Thyroid gland (tissue), 4 donors: Measurements from ENCODE around the gene HRAS.

ENCODE experiments used
- POLR2A ChIP-seq, 2 donors: fragments of 450-650 bp; IDR thresholded peaks; one replicate each; pipeline ENCODE4 v1.6.1; 2017; ENCODE audit warnings: antibody characterized with exemption in 2 of 2, mild to moderate bottlenecking in 2 of 2, moderate library complexity in 1 of 2
- TF ChIP-seq, protein P1 (sequence below), 6 experiments: fragments of 200-600 bp in 3 of 6; fragments of 450-650 bp in 3 of 6; sonication (generic) in 3 of 6; IDR thresholded peaks; one replicate each; pipeline ENCODE4 v1.5.1; 2016 to 2019; ENCODE audit warnings: antibody characterized with exemption in 6 of 6, mild to moderate bottlenecking in 2 of 6, inconsistent platforms in 1 of 6, moderate library complexity in 1 of 6

DNA sequence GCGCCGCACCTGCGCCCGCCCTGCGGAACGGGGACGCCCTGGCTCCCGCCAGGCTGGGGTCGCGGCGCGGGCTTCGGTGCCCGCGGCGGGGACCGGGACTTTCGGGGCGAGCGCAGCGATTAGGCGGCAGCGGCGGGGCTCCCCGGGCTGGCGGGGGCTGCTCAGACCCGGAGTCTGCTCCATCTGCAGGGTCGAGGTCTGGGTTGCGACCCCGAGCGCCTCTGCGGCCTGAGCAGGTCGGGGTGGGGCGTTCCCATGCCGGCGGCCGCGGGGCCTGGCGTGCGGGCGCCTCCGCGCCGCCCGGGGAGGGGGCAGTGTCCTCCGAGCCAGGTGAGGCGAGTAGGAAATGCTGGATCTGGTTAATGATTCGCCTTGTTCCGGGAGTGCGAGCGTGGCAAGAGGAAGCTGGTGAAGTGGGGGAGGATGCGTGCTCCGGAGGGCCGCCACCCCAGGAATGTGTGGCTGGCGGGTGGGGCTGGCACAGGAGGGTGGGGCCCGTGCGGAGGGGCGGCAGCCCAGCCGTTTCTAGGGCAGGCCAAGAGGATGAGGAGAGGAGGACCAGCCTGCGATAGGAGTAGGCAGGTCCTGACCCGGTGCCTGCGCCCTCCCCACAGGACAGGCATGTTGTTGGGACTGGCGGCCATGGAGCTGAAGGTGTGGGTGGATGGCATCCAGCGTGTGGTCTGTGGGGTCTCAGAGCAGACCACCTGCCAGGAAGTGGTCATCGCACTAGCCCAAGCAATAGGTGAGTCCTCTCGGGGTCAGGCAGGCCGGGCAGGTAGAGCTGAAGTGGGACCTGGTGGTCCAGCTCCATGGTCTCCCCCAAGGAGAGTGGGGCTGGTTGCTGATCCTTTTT lies 26.0 kb upstream of the HRAS start:
- TF ChIP-seq, protein P1, sequence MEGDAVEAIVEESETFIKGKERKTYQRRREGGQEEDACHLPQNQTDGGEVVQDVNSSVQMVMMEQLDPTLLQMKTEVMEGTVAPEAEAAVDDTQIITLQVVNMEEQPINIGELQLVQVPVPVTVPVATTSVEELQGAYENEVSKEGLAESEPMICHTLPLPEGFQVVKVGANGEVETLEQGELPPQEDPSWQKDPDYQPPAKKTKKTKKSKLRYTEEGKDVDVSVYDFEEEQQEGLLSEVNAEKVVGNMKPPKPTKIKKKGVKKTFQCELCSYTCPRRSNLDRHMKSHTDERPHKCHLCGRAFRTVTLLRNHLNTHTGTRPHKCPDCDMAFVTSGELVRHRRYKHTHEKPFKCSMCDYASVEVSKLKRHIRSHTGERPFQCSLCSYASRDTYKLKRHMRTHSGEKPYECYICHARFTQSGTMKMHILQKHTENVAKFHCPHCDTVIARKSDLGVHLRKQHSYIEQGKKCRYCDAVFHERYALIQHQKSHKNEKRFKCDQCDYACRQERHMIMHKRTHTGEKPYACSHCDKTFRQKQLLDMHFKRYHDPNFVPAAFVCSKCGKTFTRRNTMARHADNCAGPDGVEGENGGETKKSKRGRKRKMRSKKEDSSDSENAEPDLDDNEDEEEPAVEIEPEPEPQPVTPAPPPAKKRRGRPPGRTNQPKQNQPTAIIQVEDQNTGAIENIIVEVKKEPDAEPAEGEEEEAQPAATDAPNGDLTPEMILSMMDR (IDR thresholded peaks at IDR 0.05): no peak
- no peak for TF ChIP-seq POLR2A (IDR thresholded peaks at IDR 0.05)
